T1000 (cell line): ENCODE data around the gene OR5B12.
"Not testable (repeated sequence)": the region's sequence is repeated elsewhere in the genome, so short reads cannot be mapped to it uniquely, and the experiment has no call there.

ENCODE experiments used
- DNase-seq: peaks from one replicate; lab custom pipeline; 2025; ENCODE audit warnings: mixed read lengths; lab: John Stamatoyannopoulos, UW

OR5B12 gene

DNA sequence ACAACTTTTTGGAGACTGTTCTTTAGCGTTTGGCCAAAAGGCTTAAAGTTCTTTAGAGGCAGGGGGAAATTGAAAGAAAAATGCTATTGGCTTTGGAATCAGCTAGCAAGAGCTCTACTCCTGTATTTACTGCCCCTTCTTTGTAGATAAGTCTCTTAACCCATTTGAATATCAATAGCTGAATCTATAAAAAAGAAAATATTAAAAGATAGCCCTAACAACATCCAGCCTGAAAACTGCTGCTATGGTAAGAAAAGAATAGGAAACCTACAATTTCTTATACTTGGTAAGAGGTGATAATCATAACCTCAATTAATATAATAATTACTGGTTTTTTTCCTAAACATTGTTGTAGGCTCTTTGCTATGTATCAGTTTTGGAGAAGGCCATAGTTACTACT, at the start of gene OR5B12:
TSS of gene OR5B12 (minus strand) at position 101 of the 400 bp plus-strand sequence. CDS start 2,085 bp downstream, outside the sequence.
- DNase-seq = no peak

DNA sequence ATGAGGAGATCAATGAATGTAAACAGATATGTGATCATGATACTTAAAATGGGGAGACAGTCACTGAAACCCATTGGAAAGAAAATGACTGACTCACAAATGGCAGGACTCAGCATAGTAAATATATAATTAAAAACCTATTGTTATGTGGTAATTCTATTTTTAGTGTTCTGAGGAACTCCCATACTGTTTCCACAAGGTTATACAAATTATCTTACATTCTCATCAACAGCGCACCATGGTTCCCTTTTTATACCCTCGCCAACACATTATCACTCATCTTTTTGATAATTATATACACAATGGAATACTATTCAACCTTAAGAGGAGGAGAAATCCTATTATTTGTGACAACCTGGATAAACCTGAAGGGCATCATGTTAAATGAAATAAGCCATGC, 48.8 kb upstream of the OR5B12 start:
- DNase-seq = no peak

DNA sequence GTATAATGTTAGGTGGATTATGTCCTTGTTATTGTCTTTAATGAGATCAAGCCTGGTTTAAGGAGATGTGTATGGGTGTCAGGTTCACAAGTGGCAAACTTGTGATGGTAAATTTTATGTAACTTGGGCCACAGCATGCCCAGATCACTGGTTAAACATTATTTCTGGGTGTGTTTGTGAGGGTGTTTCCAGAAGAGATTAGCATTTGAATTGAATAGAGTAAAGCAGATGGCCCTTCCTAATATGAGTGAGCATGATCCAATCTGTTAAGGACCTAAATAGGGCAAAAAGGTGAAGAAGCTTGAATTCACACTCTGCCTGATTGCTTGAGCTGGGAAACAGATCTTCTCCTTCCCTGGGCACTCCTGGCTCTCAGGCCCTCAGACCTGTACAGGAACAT, 45.1 kb upstream of the OR5B12 start:
- no peak for DNase-seq

DNA sequence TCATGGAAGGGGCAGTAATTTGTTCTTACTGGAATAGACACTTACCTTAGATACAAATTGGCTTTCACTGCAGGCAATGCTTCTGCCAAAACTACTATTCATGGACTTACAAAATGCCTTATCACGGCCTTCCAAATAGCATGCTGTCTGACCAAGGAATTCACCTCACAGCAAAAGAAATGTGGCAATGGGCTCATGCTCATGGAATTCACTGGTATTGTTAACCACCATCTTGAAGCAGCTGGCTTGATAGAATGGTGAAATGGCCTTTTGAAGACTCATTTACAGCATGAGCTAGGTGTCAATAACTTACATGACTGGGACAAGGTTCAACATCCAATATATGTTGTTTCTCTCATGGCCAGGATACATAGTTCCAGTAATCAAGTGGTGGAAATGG, 43.9 kb upstream of the OR5B12 start:
- no peak for DNase-seq

DNA sequence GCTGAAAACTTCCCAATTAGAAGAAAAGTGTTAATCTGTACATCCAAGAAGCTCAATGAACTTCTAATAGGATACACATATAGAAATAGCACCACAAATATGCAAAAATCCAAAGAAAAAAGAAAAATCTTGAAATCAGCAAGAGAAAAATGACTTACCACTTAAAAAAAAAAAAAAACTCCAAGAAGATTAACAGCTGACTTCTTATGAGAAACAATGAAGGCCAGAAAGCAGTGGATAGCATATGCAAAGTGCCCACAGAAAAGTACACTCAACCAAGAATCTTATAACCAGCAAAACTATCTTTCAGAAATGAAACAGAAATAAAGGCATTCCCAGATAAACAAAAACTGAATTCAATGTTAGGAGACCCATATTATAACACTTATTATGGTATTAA, 29.9 kb upstream of the OR5B12 start:
- DNase-seq = no peak

DNA sequence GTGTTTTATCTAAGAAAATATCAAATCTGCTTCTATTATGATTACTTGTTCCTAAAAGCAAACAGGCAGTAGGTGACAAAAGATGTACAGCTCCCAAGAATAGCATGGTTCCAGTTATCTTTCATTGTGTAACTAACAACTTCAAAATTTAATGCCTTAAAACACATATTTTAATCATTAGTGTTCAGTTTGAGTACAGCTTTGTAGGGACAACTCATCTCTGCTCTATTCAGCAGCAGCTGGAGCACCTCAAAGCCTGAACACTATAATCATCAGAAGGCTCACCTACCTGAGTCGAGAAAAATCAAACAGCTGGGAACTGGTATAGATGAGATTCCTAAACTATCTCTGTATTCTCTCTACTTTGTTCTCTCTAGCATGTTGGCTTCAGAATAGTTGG, 24.3 kb upstream of the OR5B12 start:
- DNase-seq = no peak

DNA sequence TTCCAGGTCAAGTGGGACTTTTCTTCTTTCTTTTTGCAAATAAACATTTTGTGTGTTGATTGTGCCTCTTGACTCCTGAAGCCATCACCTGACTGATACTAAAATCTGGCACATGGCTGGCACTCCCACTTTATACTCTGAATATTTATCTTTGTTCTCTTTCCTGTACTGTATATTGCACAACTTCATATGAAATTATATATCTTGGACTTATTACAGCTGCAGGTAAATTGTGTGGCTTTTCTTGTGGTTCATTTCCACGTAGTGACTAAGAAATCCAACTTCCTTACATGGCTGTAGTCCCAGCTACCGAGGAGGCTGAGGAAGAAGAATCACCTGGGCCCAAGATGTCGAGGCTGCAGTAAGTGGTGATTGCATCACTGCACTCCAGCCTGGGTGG, 23.7 kb upstream of the OR5B12 start:
- no peak for DNase-seq

DNA sequence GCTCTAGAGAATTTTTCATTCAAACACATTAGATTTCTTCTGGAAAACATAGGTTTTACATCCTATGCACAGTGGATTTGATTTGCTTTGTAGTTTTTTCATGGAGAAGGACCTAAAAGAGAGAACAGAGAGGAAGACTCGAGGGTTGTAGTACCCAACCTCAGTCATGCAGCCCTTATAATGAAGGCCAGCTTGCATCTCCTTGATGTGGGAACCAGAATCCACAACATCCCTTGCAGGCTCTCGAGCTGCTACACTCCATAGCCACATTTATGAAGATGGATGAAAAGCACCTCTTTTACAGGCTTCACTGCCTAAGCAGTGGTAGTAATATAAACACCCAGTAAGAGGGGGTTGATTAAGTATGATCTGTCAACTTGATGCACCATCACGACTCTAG, 9.5 kb upstream of the OR5B12 start:
- DNase-seq = no peak

DNA sequence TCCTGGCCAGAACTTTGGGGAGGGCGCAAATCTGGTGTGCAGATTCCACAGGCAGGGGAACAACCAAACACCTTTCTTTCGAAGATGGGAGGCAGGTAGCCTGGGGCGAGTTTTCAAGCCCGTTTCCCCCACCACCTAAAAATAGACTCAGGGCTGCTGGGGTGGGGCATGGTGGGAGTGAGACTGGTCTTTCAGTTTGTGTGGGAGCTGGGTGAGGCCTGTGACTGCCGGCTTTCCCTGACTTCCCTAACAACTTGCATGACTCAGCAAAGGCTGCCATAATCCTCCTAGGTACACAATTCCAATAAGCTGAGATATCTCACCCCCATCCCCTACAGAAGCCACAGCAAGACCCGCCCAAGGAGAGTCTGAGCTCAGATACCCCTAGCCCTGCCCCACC, 4.3 kb upstream of the OR5B12 start:
- no peak for DNase-seq

DNA sequence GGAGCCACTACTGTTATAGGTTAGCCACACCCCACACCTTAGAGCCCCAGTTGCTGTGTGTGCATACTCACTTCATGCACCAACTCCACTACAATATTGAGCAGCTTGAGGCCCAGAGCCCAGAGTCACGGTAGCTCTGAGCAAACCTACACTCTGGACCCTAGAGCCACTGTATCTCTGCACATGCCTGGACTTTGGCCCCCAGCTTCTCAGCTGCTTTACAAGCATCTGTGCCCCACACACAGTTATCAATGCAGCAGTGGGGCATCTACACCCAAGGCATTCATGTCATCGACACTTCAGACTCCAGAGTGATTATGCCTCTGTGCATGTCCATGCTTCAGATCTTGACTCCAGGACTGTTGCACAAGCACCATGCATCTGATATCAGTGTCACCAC, 2.3 kb upstream of the OR5B12 start:
- no peak for DNase-seq

DNA sequence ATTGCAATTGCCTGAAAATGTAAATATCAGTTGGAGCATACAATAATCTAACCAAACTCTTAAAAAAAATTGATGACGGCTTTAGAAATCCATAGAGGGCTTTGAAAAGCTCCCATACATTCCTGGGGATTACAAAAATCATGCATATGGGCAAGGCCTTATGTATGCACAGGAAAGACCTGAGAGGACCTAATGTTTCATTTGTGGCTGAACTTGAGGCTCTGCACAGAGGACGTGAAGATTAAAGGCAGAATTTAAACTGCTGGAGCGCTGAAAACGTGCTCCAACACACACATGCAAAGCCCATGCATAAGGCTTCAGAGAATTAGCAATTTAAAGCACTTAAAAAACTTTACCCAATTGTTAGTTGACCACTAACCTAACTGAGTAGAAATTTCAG, 3.5 kb downstream of the OR5B12 start:
- no peak for DNase-seq

DNA sequence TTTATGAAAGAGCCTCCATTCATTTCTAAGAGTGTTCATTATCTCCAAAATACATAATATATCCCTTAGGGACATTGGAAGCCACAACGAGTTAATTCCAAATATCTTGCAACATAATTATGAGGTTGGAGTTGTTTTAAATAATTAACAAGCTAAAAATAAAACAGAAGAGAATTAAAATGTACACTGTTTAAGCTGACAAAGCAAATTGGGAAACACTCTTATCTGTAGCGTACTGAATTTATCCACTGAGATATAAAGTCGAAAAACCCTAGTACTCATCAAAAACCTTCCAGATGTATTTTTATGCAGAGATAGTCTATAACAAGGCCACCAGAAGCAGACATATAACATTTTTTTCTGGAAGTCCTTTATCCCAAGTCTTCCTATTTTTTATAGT, 7.8 kb downstream of the OR5B12 start:
- DNase-seq = no peak

DNA sequence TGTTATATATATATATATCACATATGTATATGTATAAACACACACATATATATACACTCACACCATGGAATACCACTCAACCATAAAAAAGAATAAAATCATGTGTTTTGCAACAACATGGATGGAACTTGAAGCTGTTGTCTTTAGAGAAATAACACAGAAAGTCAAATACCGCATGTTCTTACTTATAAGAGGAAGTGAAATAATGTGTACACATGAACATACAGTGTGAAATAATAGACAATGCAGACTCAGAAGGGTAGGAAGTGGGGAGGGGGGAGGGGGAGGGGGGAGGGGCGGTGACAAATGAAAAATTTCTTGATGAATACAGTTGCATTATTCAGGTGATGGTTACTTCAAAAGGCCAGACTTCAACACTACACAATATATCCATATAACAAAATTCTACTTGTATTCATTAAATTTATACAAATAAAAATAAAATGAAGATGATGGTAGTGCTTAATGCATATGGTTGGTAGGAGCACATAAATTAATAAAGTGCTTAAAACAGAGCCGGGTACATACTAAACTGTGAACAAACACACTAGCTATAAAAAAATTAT, 8.3 kb downstream of the OR5B12 start:
- no peak for DNase-seq

DNA sequence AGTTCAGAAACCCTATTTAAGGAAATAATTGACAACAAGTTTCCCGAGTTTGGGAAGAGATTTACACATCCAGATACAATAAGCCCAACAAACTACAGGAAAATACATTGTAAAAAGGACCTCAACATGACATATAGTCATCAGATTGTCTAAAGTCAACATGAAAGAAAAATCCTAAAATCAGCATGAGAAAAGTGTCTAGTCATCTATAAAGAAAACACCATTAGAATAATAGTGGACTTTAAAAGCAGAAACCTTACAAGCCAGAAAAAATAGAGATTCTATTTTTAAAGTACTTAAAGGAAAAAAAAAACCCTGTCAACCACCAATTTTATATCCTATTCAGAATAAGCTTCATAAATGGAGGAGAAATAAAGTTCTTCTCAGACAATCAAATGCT, 12.8 kb downstream of the OR5B12 start:
- no peak for DNase-seq

DNA sequence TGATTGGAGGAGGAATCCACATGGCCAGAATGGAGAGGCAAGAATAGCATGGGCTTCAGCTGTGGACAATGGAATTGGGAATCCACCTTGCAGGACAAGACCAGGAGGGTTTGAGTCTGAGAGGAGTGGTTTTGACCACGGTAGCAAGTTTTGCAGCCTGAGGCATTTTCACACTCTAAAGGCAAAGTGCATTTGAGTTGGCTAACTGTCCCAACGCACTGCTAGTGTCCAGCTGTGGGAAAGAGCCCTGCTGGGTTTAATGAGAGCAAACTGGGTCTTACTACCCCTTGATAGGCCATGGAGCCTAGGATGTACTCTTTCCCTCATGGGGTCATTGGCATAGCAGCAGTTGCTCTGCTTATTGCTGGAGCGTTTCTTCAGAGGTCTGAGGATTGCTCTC, 14.0 kb downstream of the OR5B12 start, which contains the start of gene OR5B2:
TSS of gene OR5B2 (minus strand) at position 101 of the 400 bp plus-strand sequence. CDS start 4,860 bp downstream, outside the sequence.
- no peak for DNase-seq

DNA sequence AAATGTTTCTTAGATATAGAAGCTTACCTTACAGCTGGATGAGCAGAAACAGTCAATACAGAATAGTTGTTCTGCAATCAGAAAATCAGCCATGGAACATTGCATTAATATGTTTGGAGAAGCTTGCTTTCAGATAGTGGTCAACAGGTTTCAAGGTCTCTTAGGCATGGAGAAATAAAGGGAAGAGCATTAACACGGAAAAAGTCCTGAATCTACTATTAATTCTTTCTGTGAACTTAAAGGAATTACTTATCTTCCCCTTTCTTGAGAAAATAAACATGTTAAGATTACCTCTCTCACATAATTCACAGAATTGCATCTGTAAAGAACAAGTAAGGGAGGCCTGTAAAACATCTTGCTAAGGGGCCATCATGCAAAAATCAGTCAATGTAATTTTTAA, 35.3 kb downstream of the OR5B12 start, which contains the start of gene OR5B3:
TSS of gene OR5B3 (minus strand) at position 101 of the 400 bp plus-strand sequence. CDS start 3,465 bp downstream, outside the sequence.
- DNase-seq = no peak

DNA sequence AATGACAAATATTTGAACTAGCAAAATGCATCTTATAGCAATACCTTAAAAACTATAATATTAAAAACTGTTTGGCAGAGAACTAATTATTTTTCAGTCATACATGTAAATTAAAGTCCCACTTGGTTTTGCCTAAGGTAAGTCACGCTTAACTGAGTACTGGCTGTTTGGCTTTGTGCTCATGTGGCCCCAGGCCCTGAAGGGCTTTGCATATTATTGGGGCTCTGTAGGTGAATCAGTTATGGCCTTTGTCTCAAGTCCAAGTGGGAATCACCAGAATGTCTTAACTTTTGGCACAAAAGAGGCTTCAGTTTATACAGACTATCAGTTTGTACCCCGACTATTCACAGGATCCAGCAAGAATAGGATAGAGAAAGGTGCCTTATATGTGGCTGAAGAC, 42.4 kb downstream of the OR5B12 start:
- DNase-seq = not testable (repeated sequence)

DNA sequence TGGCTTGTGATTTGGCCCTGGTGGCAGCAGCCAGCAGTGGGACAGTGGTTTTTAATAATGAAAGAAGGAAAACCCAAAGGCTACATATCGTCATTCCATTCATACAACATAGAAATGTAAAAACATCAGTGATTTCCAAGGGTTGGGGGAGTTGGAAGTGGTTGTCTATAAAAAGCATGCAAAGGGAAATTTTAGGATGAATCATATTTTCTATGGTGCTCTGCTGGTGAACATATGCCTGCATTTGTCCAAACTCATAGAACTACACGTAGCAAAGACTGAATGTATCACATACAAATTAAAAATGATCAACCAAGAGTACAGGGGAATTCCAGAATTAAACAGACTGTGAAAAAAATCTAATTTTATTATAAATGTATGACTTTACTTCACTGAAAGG, 46.5 kb downstream of the OR5B12 start:
- no peak for DNase-seq

DNA sequence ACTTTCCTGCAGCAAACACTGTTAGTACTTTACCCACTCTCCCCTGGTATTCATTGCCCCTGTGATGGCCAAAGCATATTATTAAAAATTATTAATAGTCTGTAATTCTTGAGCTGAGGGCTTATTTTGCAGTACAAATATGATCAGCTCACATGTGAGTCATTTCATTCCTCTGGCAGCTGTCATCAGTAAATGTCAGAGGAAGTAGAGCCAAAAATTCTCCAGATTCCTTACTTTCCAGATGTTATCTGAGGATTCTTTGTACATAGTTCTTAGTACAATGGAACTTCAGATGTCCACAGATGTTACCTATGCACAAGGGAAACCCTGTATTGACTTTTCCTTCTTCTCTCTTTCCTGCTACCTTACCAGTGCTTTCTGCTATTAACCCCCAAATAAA, 47.8 kb downstream of the OR5B12 start:
- no peak for DNase-seq

DNA sequence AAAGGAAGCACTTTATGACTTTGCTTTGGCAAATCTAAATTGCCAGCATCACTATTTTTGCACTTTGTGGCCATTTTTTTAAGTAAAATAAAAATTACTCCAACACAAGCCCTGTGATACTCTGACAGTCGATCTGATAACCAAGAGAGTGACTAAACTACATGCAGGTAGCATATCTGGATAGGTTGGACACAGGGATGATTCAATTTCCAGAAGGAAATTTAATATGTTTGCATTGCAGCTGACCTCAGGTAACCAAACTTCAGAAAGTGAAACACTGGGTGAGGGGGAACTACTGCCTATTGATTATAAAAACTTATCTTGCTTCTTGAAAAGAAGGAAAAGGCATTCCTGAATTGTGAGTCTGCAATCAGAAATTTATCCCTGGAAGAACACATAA, 49.3 kb downstream of the OR5B12 start:
- DNase-seq = no peak

DNA sequence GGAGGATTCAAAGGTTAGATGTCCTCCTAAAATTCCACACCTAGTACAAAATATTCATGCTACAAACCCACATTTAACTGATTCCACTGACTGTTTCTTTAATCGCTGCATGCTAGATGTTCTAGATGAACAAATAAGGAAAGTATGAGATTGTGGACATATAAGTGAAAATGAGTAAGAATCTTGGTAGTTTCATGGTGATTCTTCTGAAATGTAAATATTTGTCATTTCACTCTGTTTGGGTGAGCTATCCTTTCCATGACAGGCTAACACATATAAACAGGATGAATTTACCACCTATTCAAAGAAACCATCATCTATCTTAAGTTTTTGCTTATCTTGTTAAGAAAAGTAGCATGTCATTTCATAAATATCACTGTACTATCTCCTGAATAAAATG, 50.2 kb downstream of the OR5B12 start:
- no peak for DNase-seq

DNA sequence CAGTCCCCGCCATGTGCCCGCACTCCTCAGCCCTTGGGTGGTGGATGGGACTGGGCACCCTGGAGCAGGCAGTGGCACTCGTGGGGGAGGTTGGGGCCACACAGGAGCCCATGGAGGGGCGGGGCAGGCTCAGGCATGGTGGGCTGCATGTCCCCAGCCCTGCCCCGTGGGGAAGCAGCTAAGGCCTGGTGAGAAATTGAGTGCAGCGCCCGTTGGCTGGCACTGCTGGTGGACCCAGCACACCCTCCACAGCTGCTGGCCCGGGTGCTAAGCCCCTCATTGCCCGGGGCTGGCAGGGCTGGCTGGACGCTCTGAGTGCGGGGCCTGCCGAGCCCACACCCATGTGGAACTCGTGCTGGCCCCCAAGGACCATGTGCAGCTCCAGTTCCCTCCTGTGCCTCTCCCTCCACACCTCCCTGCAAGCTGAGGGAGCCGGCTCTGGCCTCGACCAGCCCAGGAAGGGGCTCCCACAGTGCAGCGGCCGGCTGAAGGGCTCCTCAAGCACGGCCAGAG, 51.4 kb downstream of the OR5B12 start:
- DNase-seq = no peak
